IPS DF 19.7 (cell line): ENCODE measurements around the gene CTBS.
A peak's percentile ranks its signal among the peaks of the same experiment; 100 is the strongest.

ENCODE experiments used
- DNase-seq: peaks from one replicate; pipeline ENCODE4 v3.0.0-alpha.2; 2013; ENCODE audit warnings: low read depth, low spot score

CTBS gene

GRCh38 chr1:84506729-84507453, 67.3 kb downstream of the CTBS start:
- DNase-seq, result no peak

GRCh38 chr1:84506002-84506728, 68.1 kb downstream of the CTBS start, which contains the start of the genes GNG5 and SPATA1:
Gene GNG5, minus strand, starts transcription at chr1:84506581. Its CDS starts 490 bp downstream, at chr1:84506091.
Gene SPATA1, plus strand, starts transcription at chr1:84506386. Its CDS starts 9,974 bp downstream, at chr1:84516360.
- DNase-seq, result peak; percentile 57

GRCh38 chr1:84505493-84506001, 68.7 kb downstream of the CTBS start:
- no peak for DNase-seq

GRCh38 chr1:84504580-84505492, 69.4 kb downstream of the CTBS start:
- DNase-seq, result no peak

GRCh38 chr1:84502927-84503326, 71.3 kb downstream of the CTBS start:
- no peak for DNase-seq
